Measurements from ENCODE around the gene SEPSECS.

The SEPSECS gene

GRCh38 chr4:25081866-25082471, 78.3 kb downstream of the SEPSECS start:
- no peak for DNase-seq (ENCODE audit: low read depth in 2 of 2)

GRCh38 chr4:25080571-25080970, 79.7 kb downstream of the SEPSECS start:
- DNase-seq (ENCODE audit: low read depth in 2 of 2) = no peak

GRCh38 chr4:25078523-25078922, 81.7 kb downstream of the SEPSECS start:
- no peak for DNase-seq (ENCODE audit: low read depth in 2 of 2)

GRCh38 chr4:25076625-25077398, 83.4 kb downstream of the SEPSECS start:
- DNase-seq (ENCODE audit: low read depth in 2 of 2) = no peak

GRCh38 chr4:25075851-25076250, 84.4 kb downstream of the SEPSECS start:
- no peak for DNase-seq (ENCODE audit: low read depth in 2 of 2)

- DNase-seq (ENCODE audit: low read depth in 2 of 2) = no peak
Observed at GRCh38 chr4:25075129-25075528, 85.1 kb downstream of the SEPSECS start.

GRCh38 chr4:25070545-25070944, 89.7 kb downstream of the SEPSECS start:
- DNase-seq (ENCODE audit: low read depth in 2 of 2) = no peak

Data from fibroblast of skin of left biceps (primary cell).